ENCODE measurements around the gene FBXO10. TPM values are rescaled to one million over a fixed set of nuclear protein-coding genes. Genes with fewer than 3 reads are reported as not detected.
"Not testable (repeated sequence)": the region's sequence is repeated elsewhere in the genome, so short reads cannot be mapped to it uniquely, and the experiment has no call there.

Gene FBXO10
- total RNA-seq, 2 donors from 2014 or later = 5.5 to 5.7 TPM

DNA sequence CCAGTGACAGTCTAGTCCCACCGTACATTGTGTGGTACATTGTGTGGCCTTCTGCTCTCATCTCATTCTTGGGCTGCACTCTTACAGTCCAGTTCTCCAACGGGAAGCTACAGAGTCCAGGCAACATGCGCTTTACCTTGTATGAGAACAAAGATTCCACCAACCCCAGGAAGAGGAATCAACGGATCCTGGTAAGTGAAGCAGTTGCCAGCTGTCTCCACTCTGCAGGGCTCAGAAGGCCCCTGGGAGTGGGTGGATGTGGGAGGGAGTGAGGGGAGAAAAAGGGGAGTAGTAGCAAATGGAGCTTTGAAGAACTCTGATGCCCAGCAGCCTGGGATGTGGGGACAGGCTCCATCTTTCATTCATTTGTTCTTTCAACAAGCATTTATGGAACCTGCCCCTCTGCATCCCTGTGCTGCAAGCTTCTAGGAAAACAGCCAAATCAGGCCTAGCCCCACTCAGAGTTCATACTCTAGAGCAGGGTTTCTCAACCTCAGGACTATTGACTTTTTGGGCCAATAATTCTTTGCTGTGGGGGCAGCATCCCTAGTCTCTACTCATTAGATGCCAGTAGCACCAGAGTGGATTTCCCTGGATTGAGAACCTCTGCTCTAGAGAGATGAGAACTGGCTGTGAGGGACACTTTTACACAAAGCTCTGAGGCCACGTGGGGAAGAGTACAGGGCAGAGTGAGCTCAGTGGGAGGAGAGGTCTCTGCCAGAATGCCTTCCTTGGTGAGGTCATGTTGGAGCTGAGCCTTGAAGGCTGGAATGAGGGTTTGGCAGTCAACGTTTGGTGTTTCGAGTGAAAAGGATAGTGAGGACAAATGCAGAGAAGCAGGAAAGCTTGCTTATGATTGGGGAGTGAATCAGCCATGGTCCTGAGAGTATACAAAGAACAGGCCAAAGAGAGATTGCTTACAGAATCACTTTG, 89.3 kb downstream of the FBXO10 start:
- Histone ChIP-seq H3K36me3 (peaks cover 27% of the 10 kb centered on the region), H3K9me3 (no peaks in the 10 kb centered on the region), H3K27me3 (no peaks in the 10 kb centered on the region), H3K4me3 (peak overlapping the region; percentile 55 to 73), H3K27ac (peak overlapping the region; percentile 72 to 79), H3K4me1 (peaks cover 0 to 28% of the 10 kb centered on the region in 2 donors)
- peak; percentile 80 for DNase-seq (ENCODE audit: low spot score)
- TF ChIP-seq CTCF (IDR thresholded peaks at IDR 0.05) = no peak

- H3K9me3 ChIP-seq = no peaks in the 10 kb centered on the region
- H3K4me3 ChIP-seq = peak overlapping the region; percentile 55 to 73
- TF ChIP-seq CTCF (IDR thresholded peaks at IDR 0.05) = no peak
- DNase-seq (ENCODE audit: low spot score) = no peak
- H3K27me3 ChIP-seq = no peaks in the 10 kb centered on the region
- peaks cover 24% of the 10 kb centered on the region for H3K36me3 ChIP-seq
- H3K4me1 ChIP-seq = peaks cover 0 to 28% of the 10 kb centered on the region in 2 donors
- peak overlapping the region; percentile 72 to 79 for H3K27ac ChIP-seq
Observed at GRCh38 chr9:37486256-37486615, 89.9 kb downstream of the FBXO10 start.

GRCh38 chr9:37485389-37486255, 90.6 kb downstream of the FBXO10 start, which contains the start of gene POLR1E:
Gene POLR1E, plus strand, starts transcription at chr9:37485948. Its CDS starts 100 bp downstream, at chr9:37486048.
- Histone ChIP-seq H3K4me3 (peak within 1 kb of the TSS; percentile 55 to 73), H3K27me3 (no peaks in the 10 kb centered on the region), H3K27ac (peak within 1 kb of the TSS; percentile 72 to 79), H3K4me1 (peaks cover 0 to 28% of the 10 kb centered on the region in 2 donors), H3K9me3 (no peaks in the 10 kb centered on the region), H3K36me3 (peaks cover 18% of the 10 kb centered on the region)
- no peak for TF ChIP-seq CTCF (IDR thresholded peaks at IDR 0.05)
- DNase-seq (ENCODE audit: low spot score) = peak; percentile 95

- Histone ChIP-seq H3K27ac (no peak overlapping the region), H3K36me3 (no peaks in the 10 kb centered on the region), H3K27me3 (no peaks in the 10 kb centered on the region), H3K4me3 (no peak overlapping the region), H3K9me3 (no peaks in the 10 kb centered on the region), H3K4me1 (peaks cover 0 to 7% of the 10 kb centered on the region in 2 donors)
- DNase-seq (ENCODE audit: low spot score) = no peak
- no peak for TF ChIP-seq CTCF (IDR thresholded peaks at IDR 0.05)
Observed at GRCh38 chr9:37480759-37481158, 95.4 kb downstream of the FBXO10 start.

- not testable (repeated sequence) for H3K27ac ChIP-seq; H3K36me3 ChIP-seq; H3K4me1 ChIP-seq; H3K27me3 ChIP-seq; H3K4me3 ChIP-seq; DNase-seq (ENCODE audit: low spot score)
- peaks cover 0 to 13% of the 10 kb centered on the region in 2 donors for H3K9me3 ChIP-seq
Observed at GRCh38 chr9:37477987-37478619, 98.1 kb downstream of the FBXO10 start.

GRCh38 chr9:37477443-37477842, 98.7 kb downstream of the FBXO10 start:
- peaks cover 0 to 13% of the 10 kb centered on the region in 2 donors for H3K9me3 ChIP-seq
- not testable (repeated sequence) for H3K4me1 ChIP-seq; DNase-seq (ENCODE audit: low spot score); H3K27ac ChIP-seq; H3K36me3 ChIP-seq; H3K27me3 ChIP-seq; H3K4me3 ChIP-seq

All from right atrium auricular region (tissue), 2 donors.